ENCODE data around the gene VEGFB.

DNA sequence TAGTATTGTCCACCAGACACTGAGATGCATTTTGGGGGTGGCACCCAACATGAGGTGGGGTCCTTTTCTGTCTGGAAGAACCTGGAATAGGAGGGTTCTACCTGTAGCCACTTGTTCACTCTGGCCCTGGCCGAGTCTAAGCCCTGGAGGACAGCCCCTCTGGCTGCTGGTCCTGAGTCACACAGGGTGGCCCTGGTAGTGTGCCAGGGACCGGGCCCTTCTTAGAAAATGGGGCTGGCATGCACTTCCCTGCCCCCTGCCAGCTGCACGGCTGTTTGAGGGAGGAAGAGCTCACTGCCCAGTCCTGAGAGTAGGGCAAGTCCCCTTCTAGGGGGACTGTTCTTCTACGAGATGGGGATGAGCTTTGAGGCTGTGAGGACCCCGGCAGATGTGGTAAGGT, 19.1 kb downstream of the VEGFB start:
- TF ChIP-seq EZH2 (IDR thresholded peaks at IDR 0.05) (no peak), CTCF (IDR thresholded peaks at IDR 0.05) (no peak), EZH2phosphoT487 (IDR thresholded peaks at IDR 0.05) (no peak)
